Activated T-cell treated with anti-CD3 and anti-CD28 coated beads, Interleukin-2, amount 50 U/mL, for 48 hours (primary cell): ENCODE data around the gene HS6ST3.

Experiments
- DNase-seq, 2 experiments: peaks; one replicate each; pipeline ENCODE4 v3.0.0-alpha.2; 2020

HS6ST3 gene

DNA sequence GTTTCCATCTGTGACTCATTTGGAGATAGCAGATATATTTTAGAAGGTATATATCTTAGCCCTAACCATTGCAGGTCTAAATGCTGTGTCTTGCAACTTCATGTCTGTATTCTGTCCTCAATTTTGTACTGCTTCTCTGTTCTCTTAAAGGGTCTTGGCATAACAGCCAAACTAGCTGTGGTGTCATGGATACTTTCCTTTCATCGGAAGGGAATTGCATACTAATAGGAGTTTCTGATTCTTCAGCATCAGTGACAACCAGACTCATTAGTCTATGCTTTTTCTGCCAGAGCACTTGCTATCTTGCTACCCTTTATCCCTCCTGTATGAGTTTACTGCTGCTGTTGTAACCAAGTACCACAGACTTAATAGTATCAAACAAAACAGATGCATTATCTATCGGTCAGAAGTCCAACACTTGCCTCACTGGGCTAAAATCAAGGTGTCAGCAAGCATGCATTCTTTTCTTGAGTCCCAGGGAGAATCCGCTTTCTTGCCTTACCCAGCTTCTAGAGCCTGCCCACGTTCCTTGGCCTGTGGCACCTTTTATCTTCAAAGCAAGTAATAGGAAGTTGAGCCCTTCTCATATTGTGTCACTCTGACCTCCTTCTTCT, 253.1 kb downstream of the HS6ST3 start:
- no peak for DNase-seq

- no peak for DNase-seq
Observed at GRCh38 chr13:96346921-96347320, 257.0 kb downstream of the HS6ST3 start.

GRCh38 chr13:96373597-96373996, 283.7 kb downstream of the HS6ST3 start:
- DNase-seq: no peak

DNA sequence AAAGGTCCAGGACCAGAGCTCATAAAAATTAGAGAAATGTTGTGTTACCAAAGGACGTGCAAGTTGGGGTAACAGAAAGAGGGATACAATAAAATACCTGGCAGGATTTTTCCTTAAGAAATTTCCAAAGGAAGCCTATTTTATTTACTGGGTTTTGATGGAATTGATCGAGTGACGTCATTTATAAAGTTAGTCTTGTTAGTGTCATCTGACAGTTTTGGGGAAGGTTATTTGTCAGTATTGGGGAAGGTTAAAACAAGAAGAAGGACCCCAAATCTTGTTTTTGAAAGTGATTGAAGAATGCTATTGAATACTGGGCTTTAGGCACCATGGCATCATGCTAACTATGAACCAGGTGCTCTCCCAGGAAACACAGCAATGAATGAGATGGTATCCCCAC, 287.9 kb downstream of the HS6ST3 start:
- DNase-seq: no peak

DNA sequence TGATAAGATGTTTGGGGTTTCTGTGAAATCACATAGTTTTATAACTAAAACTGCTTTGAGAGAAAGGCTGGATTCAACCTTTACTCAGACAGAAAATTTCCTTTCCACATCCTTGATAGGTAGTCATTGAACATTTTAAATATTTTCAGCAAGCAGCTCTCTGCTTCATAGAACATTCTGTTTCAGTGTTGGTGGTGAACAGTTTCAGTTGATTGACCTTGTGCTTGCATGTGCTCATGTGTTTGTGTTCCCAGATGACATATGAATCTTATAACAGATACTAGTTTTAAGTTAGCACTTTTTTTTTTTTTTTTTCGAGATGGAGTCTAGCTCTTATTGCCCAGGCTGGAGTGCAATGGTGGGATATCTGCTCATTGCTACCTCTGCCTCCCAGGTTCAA, 290.1 kb downstream of the HS6ST3 start:
- DNase-seq: no peak

- DNase-seq: no peak
Observed at GRCh38 chr13:96381681-96382080, 291.8 kb downstream of the HS6ST3 start.

DNA sequence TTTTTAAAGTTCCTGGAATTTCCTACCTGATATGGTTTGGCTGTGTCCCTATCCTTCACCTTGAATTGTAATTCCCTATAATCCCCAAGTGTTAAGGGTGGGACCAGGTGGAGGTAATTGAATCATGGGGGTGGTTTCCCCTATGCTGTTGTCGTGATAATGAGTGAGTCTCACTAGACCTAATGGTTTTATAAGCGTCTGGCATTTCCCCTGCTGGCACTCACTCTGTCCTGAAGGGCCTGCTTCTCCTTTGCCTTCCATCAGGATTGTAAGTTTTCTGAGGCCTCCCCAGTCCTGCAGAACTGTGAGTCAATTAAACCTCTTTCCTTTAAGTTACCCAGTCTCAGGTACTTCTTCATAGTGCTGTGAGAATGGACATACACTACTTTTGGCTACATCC, 298.7 kb downstream of the HS6ST3 start:
- DNase-seq: no peak

DNA sequence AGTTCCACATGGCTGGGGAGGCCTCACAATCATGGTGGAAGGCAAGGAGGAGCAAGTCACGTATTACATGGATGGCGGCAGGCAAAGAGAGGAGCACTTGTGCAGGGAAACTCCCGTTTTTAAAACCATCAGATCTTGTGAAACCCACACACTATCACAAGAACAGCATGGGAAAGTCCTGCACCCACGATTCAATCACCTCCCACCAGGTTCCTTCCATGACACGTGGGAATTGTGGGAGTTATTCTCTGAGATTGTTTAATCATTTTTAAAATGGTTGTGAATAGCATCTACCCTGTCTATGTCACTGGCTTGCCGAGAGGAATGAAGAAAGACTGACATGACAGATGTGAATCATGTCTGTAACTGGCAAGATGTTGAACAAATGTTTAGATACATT, 301.7 kb downstream of the HS6ST3 start:
- DNase-seq: no peak

DNA sequence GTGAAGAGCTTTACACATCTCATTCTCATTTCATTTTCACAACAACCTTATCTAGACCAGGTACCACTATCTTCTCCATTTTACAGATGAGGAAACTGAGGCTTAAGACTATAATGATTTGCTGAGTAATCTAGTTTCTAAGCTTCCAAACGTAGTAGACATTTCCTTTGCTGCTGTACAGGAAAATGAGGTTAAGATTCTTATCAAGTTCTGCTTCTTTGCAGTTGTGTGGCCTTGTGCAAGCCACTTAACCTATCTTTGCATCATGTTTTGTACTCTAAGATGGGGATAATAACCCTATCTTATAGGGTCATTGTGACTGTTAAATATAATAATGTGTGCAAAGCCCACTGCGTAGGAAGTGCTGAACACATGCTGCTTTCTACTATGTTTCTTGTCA, 307.9 kb downstream of the HS6ST3 start:
- DNase-seq: no peak

- DNase-seq: no peak
Observed at GRCh38 chr13:96398486-96398885, 308.6 kb downstream of the HS6ST3 start.

- no peak for DNase-seq
Observed at GRCh38 chr13:96403241-96403640, 313.3 kb downstream of the HS6ST3 start.

GRCh38 chr13:96403651-96404050, 313.7 kb downstream of the HS6ST3 start:
- no peak for DNase-seq

DNA sequence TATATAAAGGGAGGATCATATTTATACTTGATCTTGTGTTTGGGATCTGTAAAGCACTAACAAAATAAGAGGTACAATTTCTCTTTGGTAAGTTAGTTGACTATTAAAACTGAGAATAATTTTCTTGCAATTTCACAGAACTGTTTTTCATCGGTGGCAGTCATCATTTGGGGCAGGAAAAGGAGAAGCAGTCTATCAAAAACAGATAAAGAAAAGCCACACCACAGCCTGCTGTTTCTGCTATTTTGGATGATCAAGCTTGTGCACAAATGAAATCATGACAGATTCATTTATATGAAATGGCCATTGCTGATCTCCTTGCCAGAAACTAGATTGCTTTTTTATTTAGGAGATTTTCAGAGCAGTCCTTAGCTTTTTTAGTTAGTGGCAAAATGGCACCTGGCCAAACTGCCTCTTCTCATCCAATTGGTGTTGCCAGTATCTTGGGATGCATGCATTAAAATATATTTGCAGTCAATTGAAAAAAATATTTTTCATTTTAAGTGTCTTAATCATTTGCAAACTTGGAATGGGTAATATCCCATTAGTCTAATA, 326.0 kb downstream of the HS6ST3 start:
- no peak for DNase-seq

DNA sequence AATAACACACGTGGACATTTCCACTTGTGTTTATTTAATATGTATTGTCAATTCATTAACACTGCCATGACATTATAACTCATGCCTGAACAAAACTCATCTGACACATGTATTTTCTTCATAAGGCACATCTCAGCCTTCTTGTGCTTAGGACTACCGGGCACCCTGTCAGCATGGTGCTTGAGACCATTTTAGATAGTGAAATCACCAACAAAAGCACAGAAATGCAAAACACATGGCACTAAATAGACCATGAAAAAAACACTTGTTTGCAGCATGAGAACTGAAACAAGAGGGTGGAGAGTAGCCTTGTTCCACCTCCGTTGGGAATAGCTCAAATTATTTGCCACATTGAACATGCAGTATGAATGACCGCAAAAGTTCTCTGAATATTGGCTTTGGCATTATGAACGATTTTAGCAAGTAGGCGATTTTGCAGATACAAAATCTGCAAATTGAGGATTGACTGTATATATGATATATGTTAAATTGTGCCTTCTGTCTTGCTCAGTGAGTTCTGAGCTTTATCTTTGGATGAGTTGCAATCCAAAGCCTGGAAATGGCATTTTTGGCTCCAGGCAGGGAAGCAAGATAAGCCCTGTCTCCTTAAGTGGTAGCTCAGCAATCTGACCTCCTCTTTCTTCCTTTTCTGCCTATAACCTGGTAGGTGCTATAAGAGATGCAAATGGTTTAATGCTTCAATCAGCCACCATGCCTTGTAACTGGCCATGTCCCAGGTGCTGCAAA, 328.2 kb downstream of the HS6ST3 start:
- no peak for DNase-seq

DNA sequence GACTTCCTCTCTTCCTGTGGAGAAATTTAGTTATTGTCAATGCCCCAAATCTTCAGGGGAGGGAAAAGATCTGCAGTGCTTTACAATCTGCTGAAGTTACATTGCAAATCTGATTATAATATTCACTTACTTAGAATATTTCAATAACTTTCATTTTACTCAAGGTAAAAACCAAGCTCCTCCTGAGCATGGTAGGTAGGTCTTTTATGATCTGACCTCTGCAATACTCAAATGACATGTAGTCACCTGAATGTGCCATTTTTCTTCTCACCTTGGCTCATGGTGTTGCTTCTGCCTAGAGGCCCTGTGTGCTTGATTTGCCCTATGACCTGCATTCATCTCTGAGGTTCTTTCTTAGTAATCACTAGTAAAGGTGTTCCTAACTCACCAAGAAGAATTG, 331.4 kb downstream of the HS6ST3 start:
- DNase-seq: no peak

DNA sequence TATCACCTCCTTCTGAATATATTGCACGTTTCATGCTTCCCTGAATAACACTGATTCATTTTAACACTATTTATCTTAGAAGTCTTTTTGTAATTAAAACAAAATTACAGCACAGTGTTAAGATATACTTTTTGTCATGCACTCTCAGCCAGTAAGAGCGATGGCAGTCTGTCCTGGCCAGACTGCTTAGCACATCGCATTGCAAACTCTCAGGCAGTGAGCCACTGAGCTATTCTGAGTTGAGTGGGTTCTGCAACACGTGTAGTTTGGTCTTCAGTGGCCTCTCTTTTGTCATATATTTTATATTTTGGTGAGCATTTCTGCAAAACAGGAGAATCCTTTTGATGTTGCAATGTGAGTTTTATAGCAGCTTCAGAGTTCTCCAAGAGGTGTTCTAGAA, 332.1 kb downstream of the HS6ST3 start:
- DNase-seq: no peak

- DNase-seq: no peak
Observed at GRCh38 chr13:96426167-96426566, 336.3 kb downstream of the HS6ST3 start.

- no peak for DNase-seq
Observed at GRCh38 chr13:96428911-96429310, 339.0 kb downstream of the HS6ST3 start.

DNA sequence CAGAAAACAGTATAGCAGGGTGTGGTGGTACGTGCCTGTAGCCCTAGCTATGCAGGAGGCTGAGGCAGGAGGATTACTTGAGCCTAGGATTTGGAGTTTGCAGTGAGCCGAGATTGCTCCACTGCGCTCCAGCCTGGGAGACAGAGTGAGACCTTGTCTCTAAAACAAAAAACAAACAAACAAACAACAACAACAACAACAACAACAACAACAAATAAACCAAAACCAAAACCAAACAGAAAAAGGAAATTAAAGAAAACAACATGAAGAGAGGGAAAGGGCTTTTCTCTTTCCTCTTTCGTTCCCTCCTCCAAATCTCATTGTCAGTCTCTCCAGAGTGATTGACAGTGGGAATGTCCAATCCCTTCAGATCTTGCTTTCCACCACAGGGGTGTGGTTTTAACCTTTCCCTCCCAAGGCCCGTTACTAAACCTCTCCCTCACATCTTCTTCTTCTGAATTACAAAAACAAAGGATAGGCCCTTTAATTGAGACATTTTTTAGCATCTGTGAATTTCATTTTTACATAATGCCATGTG, 341.2 kb downstream of the HS6ST3 start:
- DNase-seq: no peak

GRCh38 chr13:96444676-96445075, 354.8 kb downstream of the HS6ST3 start:
- DNase-seq: no peak

DNA sequence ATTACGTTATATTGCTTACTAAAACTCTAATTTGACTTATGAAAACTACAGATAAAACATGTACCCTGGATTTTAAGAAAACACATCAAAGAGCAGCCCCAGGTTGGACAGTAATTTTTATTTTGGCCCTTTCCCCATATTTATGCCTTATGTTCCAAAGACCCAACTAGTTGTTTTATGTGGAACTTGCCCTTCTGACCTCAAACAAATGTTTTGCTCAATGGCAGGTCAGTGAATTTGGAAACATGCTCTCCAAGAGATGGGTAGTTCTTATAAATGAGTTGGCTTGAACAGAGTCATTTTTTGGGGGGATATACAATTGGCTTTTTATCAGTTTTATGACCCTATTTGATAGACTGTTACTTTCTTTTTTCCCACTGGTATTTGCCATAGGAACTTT, 360.0 kb downstream of the HS6ST3 start:
- no peak for DNase-seq

GRCh38 chr13:96450326-96451020, 360.6 kb downstream of the HS6ST3 start:
- no peak for DNase-seq

DNA sequence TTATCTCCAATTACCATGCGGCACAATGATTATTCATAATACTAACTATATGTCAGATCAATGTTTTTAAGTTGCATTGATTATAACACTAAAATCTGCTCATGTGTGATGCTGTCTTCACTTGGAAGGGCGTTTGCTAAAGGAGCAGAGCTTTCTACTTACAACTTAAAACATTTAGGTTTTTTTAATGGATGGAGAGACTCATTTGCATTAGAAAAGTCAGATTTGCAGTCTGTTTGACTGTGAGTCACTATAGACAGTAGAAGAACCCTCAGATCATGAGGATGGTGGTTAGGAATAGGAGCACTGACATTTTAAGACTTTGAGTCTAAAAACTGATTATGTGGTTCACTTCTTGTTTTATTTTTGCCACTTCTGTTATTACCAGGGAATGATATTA, 364.6 kb downstream of the HS6ST3 start:
- no peak for DNase-seq

- DNase-seq: no peak
Observed at GRCh38 chr13:96460609-96461008, 370.7 kb downstream of the HS6ST3 start.
